Natural killer cell treated with Interleukin-12 subunit alpha and Interleukin-12 subunit beta and Interleukin-15 and Interleukin-18, amount 100 ng/mL, for 72 hours (primary cell): Measurements from ENCODE around the gene CMTR1. TPM values are rescaled to one million over a fixed set of nuclear protein-coding genes. Genes with fewer than 3 reads are reported as not detected.

Experiments
- ATAC-seq, 2 donors: fragments of 150-1000 bp; cut with Tn5 transposase in 1 of 2; sonication (Bioruptor Pico), chemical (Tn5 transposase) in 1 of 2; 2 replicates each; pipeline ENCODE4 v1.10.0; 2021
- DNase-seq: peaks from one replicate; pipeline ENCODE4 v3.0.0; 2022; ENCODE audit warnings: low spot score
- H3K27ac Mint-ChIP-seq, 2 donors: 1 replicate in 1 of 2; 2 replicates in 1 of 2; pipeline ENCODE4 v1.8.0; 2022; ENCODE audit warnings: mixed read lengths in 2 of 2, mild to moderate bottlenecking in 1 of 2, moderate library complexity in 1 of 2
- H3K27me3 Mint-ChIP-seq, 2 donors: 1 replicate in 1 of 2; 2 replicates in 1 of 2; pipeline ENCODE4 v1.8.0; 2022; ENCODE audit warnings: mixed read lengths in 2 of 2
- H3K36me3 Mint-ChIP-seq: one replicate; pipeline ENCODE4 v1.8.0; 2022; ENCODE audit warnings: mixed read lengths
- H3K4me1 Mint-ChIP-seq, 2 donors: 1 replicate in 1 of 2; 2 replicates in 1 of 2; pipeline ENCODE4 v1.8.0; 2022; ENCODE audit warnings: low read depth in 2 of 2, mixed read lengths in 2 of 2, mild to moderate bottlenecking in 1 of 2
- H3K4me3 Mint-ChIP-seq: one replicate; pipeline ENCODE4 v1.8.0; 2022; ENCODE audit warnings: mixed read lengths
- H3K9me3 Mint-ChIP-seq: 2 replicates; pipeline ENCODE4 v1.8.0; 2022; ENCODE audit warnings: mixed read lengths
- total RNA-seq, 2 donors: library from RNA; stranded (reverse); gene quantifications; one replicate each; pipeline ENCODE4 v1.2.3, GENCODE V29; 2022

CMTR1 gene
- total RNA-seq, 2 donors from 2014 or later, result 53.9 to 74.1 TPM

DNA sequence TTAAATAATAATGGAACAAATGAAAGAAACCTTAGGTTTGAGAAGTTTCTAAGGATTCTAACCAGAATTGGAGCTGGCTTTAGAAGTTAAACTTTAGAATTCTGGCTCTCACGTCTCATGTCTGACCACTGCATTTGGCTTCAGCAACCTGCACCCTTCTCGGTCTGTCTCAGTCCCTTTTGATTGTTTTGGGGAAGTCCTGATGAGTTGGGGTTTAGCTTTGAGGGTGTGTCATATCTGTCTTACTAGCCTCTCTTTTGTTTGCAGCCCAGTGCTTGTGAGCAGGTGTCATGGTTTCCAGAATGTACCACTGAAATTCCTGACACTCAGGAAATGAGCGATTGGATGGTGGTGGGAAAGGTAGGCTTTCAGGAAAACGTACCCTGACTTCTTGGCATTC lies 17.0 kb downstream of the CMTR1 start:
- H3K36me3 Mint-ChIP-seq, result peaks cover 36% of the 10 kb centered on the region
- no peak for ATAC-seq
- DNase-seq, result no peak
- H3K27me3 Mint-ChIP-seq, result no peaks in the 10 kb centered on the region
- H3K9me3 Mint-ChIP-seq, result no peaks in the 10 kb centered on the region
- no peak overlapping the region for H3K27ac Mint-ChIP-seq
- no peak overlapping the region for H3K4me3 Mint-ChIP-seq
- H3K4me1 Mint-ChIP-seq, result peaks cover 10% of the 10 kb centered on the region in 2 donors

DNA sequence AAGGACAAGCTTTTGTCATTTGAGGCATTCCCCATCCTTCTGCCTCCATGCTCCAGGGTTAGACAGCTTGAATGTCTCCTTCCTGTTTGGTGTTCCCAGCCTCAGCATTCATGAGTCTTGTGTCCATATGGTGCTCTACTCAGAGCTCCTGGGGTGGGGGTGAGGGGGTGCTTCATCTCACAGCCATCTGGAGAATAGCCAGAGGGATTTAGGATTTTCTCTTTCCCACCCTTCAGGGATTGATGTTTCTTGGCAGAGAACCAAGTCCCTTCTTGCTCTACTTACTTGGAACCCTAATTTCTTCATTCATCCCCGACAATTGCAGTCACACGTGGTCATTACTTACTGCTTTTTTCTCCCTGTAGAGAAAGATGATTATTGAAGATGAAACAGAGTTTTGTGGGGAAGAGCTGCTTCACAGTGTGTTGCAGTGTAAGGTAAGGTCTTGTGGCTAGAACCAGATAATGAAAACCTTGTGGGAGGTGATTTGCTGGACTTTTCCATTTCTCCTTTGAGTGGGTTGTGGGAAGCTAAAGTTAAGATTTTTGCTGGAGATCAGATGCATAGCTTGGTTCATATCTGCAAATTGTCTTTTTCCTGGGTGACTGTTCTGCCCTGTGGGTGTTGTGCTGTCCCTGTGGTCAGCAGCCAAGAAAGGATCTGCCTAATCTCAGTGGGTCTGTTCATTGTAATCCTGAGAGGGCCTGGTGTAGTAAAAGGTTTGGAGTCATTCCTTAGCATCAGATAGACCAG lies 18.6 kb downstream of the CMTR1 start:
- Mint-ChIP-seq H3K27me3 (no peaks in the 10 kb centered on the region), H3K27ac (peak overlapping the region; percentile 18 to 58), H3K9me3 (no peaks in the 10 kb centered on the region), H3K4me3 (no peak overlapping the region), H3K4me1 (peaks cover 10 to 12% of the 10 kb centered on the region in 2 donors), H3K36me3 (peaks cover 41% of the 10 kb centered on the region)
- ATAC-seq (no peak), DNase-seq (no peak)

DNA sequence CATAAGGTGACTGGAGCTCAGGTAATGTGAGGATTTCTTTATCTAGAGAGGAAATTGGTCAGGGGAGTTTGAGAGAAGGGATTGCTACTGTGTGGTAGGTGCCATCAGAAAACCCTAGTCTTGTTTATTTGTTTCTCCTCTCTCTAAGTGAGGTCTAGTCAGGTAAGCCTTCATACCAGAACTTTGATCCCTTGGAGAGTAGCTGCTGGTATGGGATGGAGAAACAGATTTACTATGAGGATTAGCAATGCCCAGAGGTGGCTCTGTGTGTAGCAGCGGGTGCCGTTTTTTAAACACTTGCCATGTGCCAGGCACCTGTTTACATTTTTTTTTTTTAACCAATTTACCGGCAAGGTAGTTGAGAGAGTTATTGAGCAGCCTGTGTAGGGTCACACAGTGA lies 19.5 kb downstream of the CMTR1 start:
- Mint-ChIP-seq H3K27me3 (no peaks in the 10 kb centered on the region), H3K27ac (peak overlapping the region in 1 of 2 donors; percentile 58), H3K9me3 (no peaks in the 10 kb centered on the region), H3K4me1 (peaks cover 13 to 15% of the 10 kb centered on the region in 2 donors), H3K36me3 (peaks cover 46% of the 10 kb centered on the region), H3K4me3 (no peak overlapping the region)
- ATAC-seq (no peak), DNase-seq (no peak)

DNA sequence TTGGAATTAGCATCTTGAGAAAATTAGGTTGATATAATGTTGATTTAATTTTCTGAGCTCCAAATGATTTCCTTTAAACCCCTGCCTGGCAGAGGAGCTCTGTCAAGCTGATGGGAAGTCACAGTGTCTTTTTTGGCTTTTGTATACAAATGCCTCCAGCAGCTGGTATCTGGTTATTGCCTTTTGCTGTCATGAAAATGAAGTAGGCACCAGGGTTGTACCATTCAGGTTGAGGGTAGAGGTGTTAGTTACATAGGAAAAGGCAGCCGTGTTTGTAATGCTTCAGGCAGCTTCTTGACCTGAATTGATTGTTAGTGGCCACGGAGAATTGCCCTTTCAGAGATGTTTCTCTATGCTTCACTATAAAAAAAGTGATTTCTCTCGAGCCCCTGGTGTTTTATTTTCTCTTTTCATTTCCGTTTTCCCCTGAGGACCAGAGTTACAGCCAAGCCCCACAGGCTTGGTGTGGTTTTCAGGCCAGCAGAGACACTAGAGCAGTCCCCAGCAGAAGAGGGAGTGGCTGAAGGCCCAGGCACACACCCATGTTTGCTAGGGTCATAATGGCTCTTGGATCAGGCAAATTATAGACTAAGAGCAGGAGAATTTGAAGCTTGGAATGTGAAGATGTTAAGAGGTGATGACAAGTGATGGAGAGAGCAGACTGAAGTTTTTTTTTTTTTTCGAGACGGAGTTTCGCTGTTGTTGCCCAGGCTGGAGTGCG lies 21.6 kb downstream of the CMTR1 start:
- H3K36me3 Mint-ChIP-seq, result peaks cover 46% of the 10 kb centered on the region
- peak overlapping the region in 1 of 2 donors; percentile 73 for H3K27ac Mint-ChIP-seq

DNA sequence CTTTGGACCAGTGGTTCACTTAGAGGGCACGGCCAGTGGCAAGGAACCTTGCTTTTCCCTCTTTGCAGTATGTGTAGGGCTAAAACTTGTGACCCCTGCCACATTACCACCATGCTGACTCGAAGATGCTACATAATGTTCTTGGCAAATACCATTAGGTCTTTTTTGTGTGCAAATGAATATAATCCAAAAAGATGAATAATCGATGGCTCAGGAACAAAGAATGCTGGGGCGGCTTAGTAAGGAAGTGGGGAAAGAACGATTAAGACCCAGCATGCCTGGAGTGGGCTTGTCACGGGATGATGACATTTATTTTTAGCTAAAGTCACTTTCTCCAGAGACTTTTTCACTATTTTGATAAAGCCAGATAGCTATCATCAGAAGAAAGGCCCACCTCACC lies 23.1 kb downstream of the CMTR1 start:
- Mint-ChIP-seq H3K36me3 (peaks cover 46% of the 10 kb centered on the region), H3K27ac (no peak overlapping the region), H3K4me1 (peaks cover 15 to 16% of the 10 kb centered on the region in 2 donors), H3K9me3 (no peaks in the 10 kb centered on the region), H3K4me3 (no peak overlapping the region), H3K27me3 (no peaks in the 10 kb centered on the region)
- no peak for ATAC-seq
- no peak for DNase-seq

More for the DNA sequence above, 21.6 kb downstream of the CMTR1 start:
- Mint-ChIP-seq H3K9me3 (no peaks in the 10 kb centered on the region), H3K4me1 (peaks cover 15 to 16% of the 10 kb centered on the region in 2 donors), H3K27me3 (no peaks in the 10 kb centered on the region), H3K4me3 (no peak overlapping the region)
- no peak for ATAC-seq
- no peak for DNase-seq

DNA sequence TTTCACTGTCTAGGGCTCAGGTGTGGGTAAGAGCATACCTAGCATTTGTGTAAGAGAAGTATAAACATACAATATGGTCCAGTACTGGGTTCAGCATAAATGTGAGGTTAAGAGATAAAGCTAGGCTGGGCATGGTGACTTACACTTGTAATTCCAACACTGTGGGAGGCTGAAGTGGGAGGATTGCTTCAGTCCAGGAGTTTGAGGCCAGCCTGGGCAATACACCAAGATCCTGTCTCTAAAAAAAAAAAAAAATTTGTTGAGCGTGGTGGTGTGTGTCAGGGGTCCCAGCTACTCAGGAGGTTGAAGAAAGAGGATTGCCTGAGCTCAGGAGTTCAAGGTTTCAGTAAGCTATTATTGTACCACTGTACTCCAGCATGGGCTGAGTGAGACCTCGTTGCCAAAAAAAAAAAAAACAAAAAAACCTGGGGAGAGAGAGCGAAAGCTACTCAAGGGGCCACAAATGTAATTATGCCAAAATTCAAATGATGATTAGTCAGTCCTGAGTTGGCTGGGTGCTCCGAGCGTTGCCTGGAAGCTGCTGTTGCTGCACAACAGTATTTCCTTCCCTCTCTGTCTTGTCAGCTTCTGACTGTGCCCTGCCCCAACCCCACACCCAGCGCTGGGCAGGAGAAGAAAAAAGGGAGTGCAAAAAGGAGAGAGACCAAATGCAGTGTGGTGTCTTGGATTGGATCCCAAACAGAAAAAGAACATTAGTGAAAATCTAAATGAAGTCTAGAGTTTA lies 24.0 kb downstream of the CMTR1 start:
- ATAC-seq (no peak), DNase-seq (no peak)
- Mint-ChIP-seq H3K4me3 (no peak overlapping the region), H3K9me3 (no peaks in the 10 kb centered on the region), H3K27ac (no peak overlapping the region), H3K27me3 (no peaks in the 10 kb centered on the region), H3K4me1 (peaks cover 10 to 11% of the 10 kb centered on the region in 2 donors), H3K36me3 (peaks cover 43% of the 10 kb centered on the region)

DNA sequence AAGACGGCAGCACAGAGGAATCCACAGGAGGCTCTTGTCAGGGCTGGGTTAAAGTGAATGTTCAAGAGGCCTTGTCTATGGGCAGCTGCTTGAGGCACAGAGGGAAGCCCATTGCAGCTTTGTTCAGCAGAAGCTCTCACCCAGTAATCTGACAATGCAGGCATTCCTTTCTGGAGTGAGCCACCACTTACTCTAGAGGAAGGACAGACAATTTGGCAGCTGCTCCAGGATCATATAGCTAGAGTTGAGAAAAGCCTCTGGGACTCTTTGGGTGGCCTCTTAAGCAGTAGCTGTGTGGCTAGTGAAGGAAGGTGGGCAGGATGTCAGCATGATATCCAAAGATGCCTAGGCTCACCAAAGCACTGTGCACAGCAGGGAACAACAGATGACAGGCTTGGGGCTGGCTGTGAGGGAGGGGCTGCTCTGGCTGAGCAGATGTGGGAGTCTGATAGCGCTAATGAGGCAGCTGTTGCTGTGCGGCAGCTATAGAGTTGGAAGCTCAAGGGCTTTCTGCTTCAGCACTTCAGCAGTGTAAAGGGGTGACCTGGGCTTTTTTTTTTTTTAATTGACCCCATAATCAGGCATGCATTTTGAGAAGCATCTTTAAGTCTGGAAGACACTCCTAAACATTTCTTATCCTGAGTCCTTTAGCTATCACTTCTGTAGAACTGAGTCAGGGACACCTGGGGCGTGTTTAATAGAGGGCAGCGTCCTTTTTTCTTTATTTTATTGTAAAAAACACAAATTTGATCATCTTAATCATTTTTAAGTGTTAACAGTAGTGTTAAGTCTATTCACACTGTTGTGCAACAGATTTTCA lies 27.2 kb downstream of the CMTR1 start:
- H3K27ac Mint-ChIP-seq, result no peak overlapping the region
- no peaks in the 10 kb centered on the region for H3K9me3 Mint-ChIP-seq
- H3K4me1 Mint-ChIP-seq, result peaks cover 8 to 10% of the 10 kb centered on the region in 2 donors
- H3K4me3 Mint-ChIP-seq, result no peak overlapping the region
- DNase-seq (no peak), ATAC-seq (no peak)
- H3K27me3 Mint-ChIP-seq, result no peaks in the 10 kb centered on the region
- peaks cover 28% of the 10 kb centered on the region for H3K36me3 Mint-ChIP-seq

DNA sequence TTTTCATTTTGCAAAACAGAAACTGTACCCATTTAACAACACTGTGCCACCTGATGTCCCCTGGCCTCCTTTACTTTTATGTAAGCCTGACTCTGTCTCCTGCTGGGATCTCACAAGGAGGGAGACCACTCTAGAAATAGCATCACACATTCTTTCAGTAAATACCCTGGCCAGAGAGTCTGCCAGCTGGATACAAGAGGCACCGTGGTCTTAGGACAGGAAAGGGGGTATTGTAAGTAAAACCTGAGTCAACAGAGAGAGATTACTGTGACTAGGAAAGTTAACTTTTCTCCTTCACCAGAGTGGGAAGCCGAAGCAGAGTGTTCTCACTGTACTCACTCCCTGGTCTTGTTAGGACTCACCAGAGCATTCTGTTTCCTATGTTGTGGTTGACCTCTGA lies 27.8 kb downstream of the CMTR1 start:
- DNase-seq (no peak), ATAC-seq (no peak)
- no peaks in the 10 kb centered on the region for H3K9me3 Mint-ChIP-seq
- peak overlapping the region; percentile 12 to 26 for H3K27ac Mint-ChIP-seq
- no peaks in the 10 kb centered on the region for H3K27me3 Mint-ChIP-seq
- no peak overlapping the region for H3K4me3 Mint-ChIP-seq
- H3K4me1 Mint-ChIP-seq, result peaks cover 8 to 10% of the 10 kb centered on the region in 2 donors
- peaks cover 25% of the 10 kb centered on the region for H3K36me3 Mint-ChIP-seq

DNA sequence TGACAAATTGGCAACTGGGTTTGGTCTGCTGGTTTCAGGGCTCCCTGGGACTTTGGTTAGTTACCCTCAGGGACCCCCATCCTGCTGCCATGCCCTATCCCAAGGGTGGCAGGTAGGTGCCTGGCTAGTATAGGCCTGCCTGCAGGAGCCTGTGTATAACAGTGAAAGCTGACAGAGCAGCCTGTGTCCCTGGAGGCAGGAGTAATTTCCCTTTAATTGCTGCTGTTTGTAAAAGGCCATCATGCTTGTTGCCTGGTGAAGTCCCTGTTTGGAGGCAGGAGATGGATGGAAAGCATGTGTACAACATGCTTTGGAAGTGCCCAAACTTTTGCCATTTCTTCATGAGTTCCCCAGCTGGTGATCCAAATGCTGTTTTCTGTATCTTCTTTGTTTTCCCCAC lies 30.1 kb downstream of the CMTR1 start:
- ATAC-seq (no peak), DNase-seq (no peak)
- Mint-ChIP-seq H3K27ac (no peak overlapping the region), H3K27me3 (no peaks in the 10 kb centered on the region), H3K9me3 (no peaks in the 10 kb centered on the region), H3K4me1 (peaks cover 4 to 7% of the 10 kb centered on the region in 2 donors), H3K36me3 (peaks cover 20% of the 10 kb centered on the region), H3K4me3 (no peak overlapping the region)

DNA sequence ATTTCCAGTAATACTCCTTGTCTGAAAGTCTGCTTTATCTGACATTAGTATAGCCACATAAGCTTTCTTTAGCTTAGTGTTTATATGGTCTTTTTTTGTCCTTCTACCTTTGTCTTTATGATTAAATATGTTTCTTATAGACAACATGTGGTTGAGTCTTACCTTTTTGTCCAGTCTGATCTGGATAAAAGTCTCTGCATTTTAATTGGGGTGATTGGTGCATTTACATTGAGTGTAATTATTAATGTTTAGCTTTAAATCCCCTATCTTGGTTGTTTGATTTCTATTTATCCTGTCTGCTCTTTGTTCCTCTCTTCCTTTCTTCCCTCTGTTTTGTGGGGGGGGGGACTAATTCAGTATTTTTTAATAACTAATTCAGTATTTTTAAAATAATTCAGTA lies 34.7 kb downstream of the CMTR1 start:
- Mint-ChIP-seq H3K4me1 (peaks cover 4 to 7% of the 10 kb centered on the region in 2 donors), H3K27me3 (no peaks in the 10 kb centered on the region), H3K27ac (no peak overlapping the region), H3K36me3 (peaks cover 10% of the 10 kb centered on the region), H3K9me3 (no peaks in the 10 kb centered on the region), H3K4me3 (no peak overlapping the region)
- DNase-seq (no peak), ATAC-seq (no peak)

DNA sequence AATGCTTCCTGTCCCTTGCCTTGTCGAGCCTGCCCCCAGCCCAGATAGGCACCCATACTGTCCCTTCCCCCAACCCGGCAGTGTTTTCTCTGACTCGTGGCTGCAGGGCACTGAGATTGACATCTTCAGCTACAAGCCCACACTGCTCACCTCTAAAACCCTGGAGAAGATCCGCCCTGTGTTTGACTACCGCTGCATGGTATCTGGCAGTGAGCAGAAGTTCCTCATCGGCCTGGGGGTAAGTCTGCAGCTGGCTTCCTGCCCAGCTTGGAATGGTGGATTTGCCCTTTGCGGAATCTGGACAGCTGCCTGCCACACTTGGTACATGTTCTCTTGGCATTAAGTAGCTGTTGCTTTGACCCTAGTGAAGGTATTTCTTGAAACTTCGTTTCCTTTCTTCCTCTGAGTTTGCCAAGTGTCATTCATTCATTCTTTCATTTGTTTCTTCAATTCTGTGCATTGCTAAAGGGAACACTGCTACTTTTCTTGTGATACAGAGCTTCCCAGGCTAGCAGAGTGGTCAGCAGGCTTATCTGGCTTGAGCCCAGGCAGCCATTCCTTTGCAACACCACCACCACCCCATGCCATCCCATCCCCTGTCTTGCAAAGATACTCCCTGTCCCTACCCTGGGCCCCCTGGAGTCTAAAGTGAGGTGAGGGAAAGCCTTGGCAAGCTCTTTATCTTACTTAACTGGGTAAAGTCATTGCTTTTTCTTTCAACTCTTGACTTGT lies 40.5 kb downstream of the CMTR1 start:
- no peak for ATAC-seq
- H3K27me3 Mint-ChIP-seq, result no peaks in the 10 kb centered on the region
- peaks cover 0 to 3% of the 10 kb centered on the region in 2 donors for H3K4me1 Mint-ChIP-seq
- H3K36me3 Mint-ChIP-seq, result peaks cover 25% of the 10 kb centered on the region
- H3K4me3 Mint-ChIP-seq, result no peak overlapping the region
- no peaks in the 10 kb centered on the region for H3K9me3 Mint-ChIP-seq
- no peak overlapping the region for H3K27ac Mint-ChIP-seq
- no peak for DNase-seq

DNA sequence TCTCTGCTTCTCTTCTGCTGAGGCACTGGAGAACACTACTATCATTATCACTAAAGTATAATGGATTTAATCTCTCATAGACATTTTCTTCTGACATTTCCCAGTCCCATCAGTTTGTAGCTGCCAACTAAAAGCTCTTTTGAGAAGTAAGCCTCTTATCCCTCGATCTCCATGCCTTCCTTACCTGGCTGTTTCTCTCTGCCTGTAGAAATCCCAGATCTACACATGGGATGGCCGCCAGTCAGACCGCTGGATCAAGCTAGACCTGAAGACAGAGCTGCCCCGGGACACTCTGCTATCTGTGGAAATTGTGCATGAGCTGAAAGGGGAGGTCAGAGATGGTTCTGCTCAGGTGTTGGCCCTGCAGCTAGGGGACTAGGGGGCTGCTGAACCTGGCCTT lies 41.3 kb downstream of the CMTR1 start:
- Mint-ChIP-seq H3K4me3 (no peak overlapping the region), H3K27me3 (no peaks in the 10 kb centered on the region), H3K4me1 (peaks cover 0 to 3% of the 10 kb centered on the region in 2 donors), H3K36me3 (peaks cover 25% of the 10 kb centered on the region), H3K27ac (no peak overlapping the region), H3K9me3 (no peaks in the 10 kb centered on the region)
- DNase-seq (no peak), ATAC-seq (no peak)

DNA sequence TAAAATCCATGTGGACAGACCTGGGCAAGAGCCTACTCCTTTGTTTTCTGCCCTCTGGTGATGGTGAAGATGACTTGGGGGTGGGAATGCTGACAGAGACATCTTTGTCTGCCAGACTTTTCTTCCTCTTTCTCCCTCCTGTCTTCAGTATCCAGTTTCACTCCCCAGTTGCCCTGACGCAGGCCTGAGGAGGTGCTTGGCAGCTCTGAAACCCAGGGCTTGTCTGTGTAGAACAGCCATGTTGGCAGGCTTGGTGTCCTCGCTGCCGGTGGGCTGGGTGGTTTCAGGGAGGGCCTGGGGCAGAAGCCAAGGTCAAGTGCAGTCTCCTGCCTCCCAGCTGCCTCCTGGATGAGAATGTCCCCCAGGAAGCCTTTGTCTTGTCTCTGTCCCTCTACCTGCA lies 44.2 kb downstream of the CMTR1 start:
- H3K4me1 Mint-ChIP-seq, result no peaks in the 10 kb centered on the region
- DNase-seq, result no peak
- H3K27me3 Mint-ChIP-seq, result no peaks in the 10 kb centered on the region
- H3K9me3 Mint-ChIP-seq, result no peaks in the 10 kb centered on the region
- no peak overlapping the region for H3K27ac Mint-ChIP-seq
- peaks cover 25% of the 10 kb centered on the region for H3K36me3 Mint-ChIP-seq
- no peak overlapping the region for H3K4me3 Mint-ChIP-seq
- no peak for ATAC-seq
